CD4-positive, alpha-beta T cell treated with Interferon gamma for 1 hour (primary cell): Measurements from ENCODE around the gene TRABD2A.
"Not testable (repeated sequence)": the region's sequence is repeated elsewhere in the genome, so short reads cannot be mapped to it uniquely, and the experiment has no call there.

Experiments
- DNase-seq: peaks from one replicate; pipeline ENCODE4 v3.0.0-alpha.2; 2020

The TRABD2A gene

GRCh38 chr2:84880645-84881521 lies at the start of gene TRABD2A:
Gene TRABD2A (minus strand): TSS chr2:84881084. CDS start chr2:84881039, 45 bp downstream.
- peak; percentile 56 for DNase-seq

- DNase-seq: no peak
Measured at GRCh38 chr2:84927275-84927627, 46.4 kb upstream of the TRABD2A start.

GRCh38 chr2:84925724-84926376 lies 45.0 kb upstream of the TRABD2A start:
- DNase-seq: peak; percentile 95

DNA sequence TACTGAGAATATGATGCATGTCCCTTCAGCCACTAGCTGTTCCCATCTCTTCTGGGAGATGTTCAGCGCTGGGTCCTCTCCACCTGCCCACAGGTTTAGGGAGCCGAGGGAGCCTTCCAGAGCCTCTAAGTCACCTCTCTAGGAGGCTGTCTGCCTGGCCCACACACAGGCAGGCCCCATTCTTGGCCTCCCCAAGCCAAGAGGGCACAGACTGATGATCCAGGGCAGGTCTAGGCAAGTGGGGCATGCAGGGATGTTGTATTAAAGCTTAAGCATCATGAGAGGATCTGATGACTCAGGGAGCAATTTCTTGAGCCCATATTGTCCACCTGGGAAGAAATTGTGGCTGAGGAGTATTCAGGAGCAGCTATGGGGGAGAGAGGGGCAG lies 44.4 kb upstream of the TRABD2A start:
- DNase-seq: no peak

- peak; percentile 36 for DNase-seq
Measured at GRCh38 chr2:84924173-84925106, 43.6 kb upstream of the TRABD2A start.

- no peak for DNase-seq
Measured at GRCh38 chr2:84923009-84923408, 42.1 kb upstream of the TRABD2A start.

DNA sequence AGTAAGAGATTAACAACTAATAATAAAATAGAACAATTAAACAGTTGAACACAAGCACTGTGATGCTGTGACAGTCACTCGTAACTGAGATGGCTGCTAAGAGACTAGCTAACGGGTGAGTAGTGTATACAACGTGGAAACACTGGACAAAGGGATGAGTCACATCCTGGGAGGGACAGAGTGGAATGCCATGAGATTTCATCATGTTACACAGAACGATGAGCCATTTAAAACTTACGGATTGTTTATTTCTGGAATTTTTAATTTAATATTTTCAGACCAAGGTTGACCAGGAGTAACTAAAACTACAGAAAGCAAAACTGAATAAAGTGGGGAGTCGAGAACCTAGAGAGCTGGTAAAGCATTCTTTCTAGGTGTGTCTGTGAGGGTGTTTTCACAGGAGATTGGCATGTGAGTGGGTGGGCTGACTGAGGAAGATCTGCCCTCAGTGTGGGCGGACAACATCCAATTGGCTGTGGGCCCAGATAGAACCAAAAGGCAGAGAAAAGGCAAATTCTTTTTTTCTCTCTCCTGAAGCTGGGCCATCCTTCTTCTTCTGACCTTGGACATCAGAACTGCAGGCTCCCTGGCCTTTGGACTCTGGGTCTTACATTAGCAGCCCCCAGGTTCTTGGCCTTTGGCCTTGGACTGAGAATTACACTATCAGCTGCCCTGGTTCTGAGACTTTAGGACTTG lies 39.1 kb upstream of the TRABD2A start:
- peak; percentile 28 for DNase-seq

GRCh38 chr2:84918430-84918829 lies 37.5 kb upstream of the TRABD2A start:
- DNase-seq: no peak

DNA sequence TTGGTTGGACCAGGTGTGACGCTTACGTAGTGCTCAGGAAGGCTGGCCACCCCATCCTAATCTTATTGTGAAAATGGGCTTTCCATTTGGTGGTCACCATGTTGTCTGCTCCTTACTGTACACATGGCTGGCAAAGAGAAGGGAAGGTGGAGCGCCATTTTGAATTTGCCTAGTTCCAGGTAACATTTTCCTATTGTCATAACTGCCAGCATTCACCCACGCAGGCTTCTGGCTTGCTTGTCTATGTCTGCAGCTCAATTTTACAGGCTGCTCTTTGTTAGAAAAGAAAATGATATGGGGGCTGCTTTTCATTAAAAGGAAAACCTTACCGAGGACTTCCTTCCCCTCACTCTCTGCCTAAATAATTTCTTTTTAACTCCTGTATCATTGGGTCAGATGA lies 36.9 kb upstream of the TRABD2A start:
- not testable (repeated sequence) for DNase-seq

DNA sequence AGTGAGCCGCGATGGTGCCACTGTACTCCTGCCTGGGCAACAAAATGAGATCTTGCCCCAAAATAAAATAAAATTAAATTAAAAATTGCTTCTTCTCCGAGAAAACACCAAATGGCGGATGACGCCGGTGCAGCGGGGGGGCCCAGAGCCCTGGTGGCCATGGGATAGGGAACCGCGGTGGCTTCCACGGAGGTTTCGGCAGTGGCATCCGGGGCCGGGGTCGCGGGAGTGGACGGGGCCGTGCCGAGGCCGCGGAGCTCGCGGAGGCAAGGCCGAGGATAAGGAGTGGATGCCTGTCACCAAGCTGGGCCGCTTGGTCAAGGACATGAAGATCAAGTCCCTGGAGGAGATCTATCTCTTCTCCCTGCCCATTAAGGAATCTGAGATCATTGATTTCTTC lies 34.8 kb upstream of the TRABD2A start:
- not testable (repeated sequence) for DNase-seq

GRCh38 chr2:84914334-84914733 lies 33.5 kb upstream of the TRABD2A start:
- no peak for DNase-seq

DNA sequence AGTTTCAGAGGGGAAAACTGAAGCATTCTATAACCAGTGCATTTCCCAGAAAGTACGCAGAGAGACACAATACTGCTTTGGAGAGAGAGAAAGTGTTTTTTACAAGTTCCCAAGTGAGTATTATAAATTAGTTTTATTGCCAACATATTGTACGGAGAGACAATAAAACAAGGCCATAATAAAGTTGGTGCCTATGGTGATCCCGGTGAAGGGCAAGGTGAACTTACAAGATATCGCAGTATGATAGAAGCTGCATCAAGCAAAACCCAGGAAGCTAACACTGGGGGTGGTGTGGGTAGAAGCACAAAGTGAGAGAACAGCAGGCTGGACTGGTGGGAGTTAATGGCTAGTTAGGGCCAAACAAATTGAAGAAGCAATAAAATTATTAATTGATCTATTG lies 32.1 kb upstream of the TRABD2A start:
- no peak for DNase-seq

DNA sequence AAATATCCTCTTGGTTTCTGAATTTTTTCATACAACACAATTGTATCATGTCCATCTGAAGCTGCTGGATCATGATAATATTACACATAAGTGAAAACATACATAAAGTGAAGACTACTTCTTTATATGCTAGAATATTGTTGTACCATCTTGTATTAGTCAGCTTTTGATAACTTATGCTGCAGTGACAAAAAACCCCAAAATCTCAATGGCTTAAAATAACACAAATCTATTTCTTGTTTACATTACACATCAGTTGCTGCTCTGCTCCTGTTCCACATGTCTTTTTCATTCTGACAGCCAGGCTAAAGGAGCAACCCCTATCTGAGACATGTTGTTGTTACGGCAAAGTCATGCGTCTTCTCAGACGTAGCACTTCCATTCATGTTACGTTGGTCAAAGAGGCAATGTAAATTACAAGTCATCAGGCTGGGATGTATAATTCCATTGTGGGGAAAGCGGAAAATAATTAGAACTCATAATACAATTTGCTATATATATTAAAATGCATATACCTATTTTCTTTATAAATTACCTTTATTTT lies 30.3 kb upstream of the TRABD2A start:
- DNase-seq: no peak

DNA sequence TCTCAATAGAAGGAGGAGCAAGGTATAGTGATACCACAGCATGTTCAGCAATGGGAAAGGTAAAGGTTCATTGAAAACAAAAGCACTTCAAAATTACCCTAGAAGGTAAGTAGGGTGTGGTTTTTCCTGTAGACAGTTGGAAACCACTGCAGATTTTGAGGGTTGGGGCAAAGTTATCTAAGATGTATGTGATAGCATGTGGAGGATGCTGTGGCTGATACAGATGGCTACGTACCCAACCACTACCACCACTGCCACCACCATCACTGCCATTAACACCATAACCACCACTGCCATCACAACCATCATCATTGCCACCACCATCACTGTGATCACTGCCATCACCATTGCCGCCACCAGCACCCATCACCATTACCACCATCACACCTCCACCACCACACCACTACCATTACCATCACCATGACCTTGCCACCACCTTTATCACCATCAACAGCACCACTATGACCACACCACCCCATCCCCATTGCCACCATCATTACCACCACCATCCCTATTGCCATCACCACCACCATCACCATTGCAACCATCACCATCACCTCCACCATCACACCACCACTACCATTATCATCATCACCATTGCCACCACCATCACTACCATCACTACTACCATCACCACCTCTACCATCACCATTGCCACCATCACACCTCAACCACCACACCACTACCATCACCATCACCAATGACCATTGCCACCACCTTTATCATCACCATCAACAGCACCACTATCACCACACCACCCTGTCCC lies 28.2 kb upstream of the TRABD2A start:
- DNase-seq: peak; percentile 51

GRCh38 chr2:84906900-84907714 lies 26.2 kb upstream of the TRABD2A start:
- peak; percentile 69 for DNase-seq

- DNase-seq: peak; percentile 41
Measured at GRCh38 chr2:84906108-84906899, 25.4 kb upstream of the TRABD2A start.

GRCh38 chr2:84905181-84906107 lies 24.6 kb upstream of the TRABD2A start, which contains the start of gene TMSB10:
Gene TMSB10 (plus strand): TSS chr2:84905656.
- peak; percentile 90 for DNase-seq

GRCh38 chr2:84904717-84905174 lies 23.9 kb upstream of the TRABD2A start:
- peak; percentile 23 for DNase-seq
